Pons (tissue), 1 donor: ENCODE data around the gene AGMAT.

Source experiments
- DNase-seq: peaks from one replicate; pipeline ENCODE4 v3.0.0-alpha.2; 2016; ENCODE audit warnings: low spot score

The AGMAT gene, protein sequence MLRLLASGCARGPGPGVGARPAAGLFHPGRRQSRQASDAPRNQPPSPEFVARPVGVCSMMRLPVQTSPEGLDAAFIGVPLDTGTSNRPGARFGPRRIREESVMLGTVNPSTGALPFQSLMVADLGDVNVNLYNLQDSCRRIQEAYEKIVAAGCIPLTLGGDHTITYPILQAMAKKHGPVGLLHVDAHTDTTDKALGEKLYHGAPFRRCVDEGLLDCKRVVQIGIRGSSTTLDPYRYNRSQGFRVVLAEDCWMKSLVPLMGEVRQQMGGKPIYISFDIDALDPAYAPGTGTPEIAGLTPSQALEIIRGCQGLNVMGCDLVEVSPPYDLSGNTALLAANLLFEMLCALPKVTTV

DNA sequence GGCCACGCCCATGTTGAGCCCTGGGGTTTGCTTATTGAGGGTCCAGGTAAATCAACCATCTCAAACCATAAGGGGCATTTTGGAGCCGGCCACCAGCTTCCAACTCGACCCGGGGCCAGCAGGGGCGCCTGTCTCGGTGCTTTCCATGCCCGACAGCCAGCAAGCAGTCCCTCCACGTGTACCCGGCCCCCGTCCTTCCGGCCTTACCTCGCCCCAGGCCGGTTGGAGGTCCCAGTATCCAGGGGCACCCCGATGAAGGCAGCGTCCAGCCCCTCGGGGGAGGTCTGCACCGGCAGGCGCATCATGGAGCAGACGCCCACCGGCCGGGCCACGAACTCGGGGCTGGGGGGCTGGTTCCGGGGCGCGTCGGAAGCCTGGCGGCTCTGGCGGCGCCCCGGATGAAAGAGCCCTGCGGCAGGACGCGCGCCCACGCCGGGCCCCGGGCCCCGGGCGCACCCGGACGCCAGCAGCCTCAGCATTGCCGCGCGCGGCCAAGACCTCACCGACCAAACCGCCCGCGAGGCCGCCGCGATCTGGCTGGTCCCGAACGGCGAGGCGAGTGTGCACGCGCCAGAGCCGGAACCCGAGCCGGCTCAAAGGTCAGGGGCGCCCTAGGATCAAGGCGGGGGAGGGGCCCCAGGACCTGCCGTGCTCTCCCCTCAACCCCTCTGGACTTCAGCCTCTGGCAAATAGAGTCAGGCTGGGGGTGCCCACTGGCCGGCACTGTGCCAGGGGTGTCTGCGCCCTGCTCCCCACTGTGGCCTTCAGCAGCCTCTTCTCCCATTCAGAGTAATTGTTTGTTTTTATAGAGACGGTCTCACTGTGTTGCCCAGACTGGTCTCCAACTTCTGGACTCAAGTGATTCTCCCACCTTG is at the start of gene AGMAT:
Gene AGMAT, minus strand, starts transcription at position 563 of the 875 bp plus-strand sequence. Its CDS starts 84 bp downstream, at position 479.
- DNase-seq, result no peak

DNA sequence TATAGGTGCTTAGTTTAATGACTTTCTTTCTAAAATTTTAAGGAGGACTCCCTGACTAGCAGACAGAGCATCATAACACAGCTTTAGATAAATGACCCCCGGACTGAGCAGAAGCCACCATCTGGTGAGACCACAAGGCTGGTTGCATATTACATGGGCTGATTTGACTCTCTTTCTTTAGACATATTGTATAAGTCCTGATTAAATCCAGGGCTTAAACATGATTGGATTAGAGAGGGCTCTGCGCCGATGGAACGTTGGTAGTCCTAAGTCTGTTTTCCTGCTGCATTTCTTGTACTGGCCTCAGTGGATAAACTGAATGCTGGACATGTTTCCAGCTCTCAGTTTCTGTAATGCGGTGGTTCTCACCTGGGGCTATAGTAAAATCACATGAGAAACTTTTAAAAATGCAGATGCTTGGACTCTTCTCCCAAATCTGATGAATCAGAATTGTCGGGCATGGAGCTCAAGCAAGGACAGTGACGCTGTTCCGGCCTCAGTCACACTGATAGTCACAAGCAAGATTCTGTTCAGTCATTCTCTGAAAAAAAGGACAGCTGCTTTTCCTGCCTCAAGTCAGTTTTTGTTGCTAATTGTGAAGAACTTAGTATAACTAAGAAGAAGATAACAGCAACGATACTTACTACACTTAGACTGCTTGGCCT is 49.0 kb upstream of the AGMAT start:
- no peak for DNase-seq

DNA sequence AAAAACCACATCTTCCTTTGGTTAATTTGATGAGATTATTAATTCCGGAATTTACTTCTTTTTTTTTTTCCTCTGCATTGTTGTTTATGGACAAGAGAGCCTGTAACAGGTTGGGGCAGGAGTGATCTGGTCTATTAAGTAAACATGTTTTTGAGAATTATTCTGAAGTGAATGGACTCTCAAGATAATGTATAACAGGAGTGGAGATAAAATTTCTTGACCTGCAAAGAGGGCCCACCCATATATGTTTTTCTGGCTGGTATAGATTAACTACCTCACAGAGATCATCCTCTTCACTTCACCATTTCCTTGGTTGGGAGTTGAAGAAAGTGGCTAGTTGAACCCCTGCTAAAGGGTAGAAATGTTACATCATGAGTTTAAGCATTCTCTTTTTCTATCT is 43.2 kb upstream of the AGMAT start:
- DNase-seq, result no peak

DNA sequence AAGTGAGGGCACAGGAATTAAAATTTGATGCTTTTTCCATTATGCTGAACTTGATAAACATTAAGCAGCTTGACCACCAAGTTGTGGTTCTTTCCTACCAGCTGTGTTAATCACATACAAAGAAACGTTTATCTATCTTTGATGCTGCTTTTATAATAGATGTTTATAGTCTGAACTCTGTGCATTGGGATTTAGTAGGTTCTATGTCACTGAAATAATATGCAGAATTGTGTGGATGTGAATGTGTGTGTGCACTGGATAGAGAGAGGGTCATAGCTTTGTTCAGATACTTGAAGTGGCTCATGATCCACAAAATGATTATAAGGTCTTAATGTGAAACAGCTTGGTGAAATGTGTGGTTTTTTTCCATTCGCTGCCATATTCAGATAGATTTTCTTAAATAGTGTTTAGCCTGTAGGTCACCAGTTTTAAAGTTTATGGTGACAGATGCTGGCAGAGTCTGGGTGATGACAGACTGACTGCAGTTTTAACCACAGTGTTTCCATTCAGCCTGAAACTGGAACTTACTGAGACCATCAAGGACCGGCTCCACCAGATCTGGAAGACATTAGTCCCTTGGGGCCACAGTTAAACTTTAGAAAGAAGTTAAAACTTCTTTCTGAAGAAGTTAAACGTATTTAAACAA is 42.6 kb upstream of the AGMAT start:
- peak; percentile 56 for DNase-seq

DNA sequence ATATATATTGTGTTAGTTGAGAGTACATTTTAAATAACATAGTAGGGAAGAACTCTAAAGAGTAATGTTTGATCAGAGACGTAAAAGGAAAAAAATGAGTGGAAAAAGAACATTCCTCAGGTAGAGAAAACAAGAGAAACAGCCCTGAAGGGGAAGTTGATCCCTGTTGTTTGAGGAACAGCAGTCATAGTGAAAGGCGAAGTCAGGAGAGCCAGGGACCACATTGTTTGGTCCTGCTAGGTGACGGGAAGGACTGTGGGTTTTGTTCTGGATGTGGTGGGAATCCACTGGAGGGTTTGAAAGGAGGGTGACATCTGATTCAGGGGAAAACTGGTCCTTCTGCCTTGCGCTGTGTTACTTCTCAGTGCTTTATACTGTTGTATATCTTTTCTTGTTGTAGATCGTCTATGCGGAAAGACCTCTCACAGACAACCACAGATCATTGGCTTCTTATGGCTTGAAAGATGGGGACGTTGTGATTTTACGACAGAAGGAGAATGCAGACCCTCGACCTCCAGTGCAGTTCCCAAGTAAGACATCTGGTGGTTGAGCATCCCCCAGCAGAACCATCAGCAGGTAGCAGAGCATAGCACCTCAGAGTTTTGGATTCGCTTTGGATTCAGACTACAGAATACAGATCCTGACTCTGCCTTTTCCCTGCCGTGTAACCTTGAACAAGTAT is 41.6 kb upstream of the AGMAT start:
- DNase-seq, result peak; percentile 53

DNA sequence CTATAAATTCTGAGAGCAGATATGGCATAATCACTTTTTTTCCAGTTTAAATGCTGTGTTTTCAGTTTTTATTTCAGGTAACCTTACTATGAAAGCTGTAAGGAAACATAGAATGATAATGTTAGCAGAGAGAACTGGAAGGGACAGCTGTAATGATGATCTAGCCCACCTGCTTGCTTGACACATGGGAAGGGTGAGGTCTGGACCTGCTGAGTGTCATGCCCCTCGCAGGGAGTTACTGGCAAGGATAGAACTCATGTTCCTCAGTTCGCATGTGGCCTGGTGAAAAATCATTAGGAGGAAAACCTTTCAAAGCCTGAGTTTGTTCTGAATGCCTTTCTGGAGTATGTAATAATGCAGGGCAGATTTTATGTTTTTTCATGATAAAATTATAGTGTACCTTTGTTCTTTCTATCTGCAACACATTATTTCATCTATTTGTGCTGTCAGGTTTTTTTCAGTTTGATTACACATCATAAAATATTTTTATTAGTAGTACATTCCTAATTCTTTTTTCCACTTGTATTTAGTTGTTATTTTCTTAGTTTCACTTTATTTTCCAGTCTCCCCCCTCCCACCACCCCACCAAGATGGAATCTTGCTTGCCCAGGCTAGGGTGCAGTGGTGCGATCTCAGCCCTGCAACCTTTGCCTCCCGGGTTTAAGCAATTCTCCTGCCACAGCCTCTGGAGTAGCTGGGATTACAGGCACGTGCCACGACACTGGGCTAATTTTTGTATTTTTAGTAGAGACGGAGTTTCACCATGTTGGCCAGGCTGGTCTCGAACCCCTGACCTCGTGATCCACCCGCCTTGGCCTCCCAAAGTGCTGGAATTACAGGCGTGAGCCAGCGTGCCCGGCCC is 40.4 kb upstream of the AGMAT start:
- DNase-seq, result no peak

DNA sequence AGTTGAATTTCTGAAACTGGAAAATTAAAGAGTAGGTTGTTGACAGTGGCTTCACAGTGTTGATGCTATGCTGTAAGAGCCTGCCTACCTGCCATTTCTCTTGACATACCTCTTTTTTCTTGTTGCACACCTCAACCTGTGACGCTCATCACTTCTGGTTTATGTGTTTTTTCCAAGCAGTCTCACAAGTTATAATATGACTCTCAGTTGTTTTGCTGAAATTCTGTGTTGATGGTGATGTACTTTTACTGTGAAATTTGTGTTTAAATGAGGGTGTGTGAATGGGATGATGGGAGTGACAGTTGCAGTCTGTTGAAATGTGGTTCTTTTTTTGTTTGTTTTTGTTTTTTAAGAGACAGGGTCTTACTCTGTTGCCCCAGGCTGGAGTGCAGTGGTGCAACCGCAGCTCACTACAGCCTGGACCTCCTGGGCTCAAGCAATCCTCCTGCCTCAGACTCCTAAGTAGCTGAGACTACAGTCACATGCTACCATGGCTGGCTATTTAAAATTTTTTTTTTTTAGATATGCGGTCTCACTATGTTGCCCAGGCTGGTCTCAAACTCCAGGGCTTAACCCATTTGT is 39.4 kb upstream of the AGMAT start:
- DNase-seq, result no peak

DNA sequence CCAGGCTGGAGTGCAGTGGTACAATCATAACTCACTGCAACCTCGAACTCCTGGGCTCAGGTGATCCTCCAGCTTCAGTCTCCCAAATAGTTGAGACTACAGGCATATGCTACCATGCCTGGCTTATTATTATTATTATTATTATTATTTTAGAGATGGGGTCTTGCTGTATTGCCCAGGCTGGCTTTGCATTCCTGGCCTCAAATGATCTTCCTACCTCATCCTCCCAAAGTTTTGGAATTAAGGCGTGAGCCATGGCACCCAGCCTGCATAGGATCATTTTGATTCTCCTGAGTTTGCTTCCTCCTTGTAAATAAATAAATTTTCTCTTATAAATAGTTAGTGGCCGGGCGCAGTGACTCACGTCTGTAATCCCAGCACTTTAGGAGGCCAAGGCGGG is 38.6 kb upstream of the AGMAT start:
- no peak for DNase-seq

DNA sequence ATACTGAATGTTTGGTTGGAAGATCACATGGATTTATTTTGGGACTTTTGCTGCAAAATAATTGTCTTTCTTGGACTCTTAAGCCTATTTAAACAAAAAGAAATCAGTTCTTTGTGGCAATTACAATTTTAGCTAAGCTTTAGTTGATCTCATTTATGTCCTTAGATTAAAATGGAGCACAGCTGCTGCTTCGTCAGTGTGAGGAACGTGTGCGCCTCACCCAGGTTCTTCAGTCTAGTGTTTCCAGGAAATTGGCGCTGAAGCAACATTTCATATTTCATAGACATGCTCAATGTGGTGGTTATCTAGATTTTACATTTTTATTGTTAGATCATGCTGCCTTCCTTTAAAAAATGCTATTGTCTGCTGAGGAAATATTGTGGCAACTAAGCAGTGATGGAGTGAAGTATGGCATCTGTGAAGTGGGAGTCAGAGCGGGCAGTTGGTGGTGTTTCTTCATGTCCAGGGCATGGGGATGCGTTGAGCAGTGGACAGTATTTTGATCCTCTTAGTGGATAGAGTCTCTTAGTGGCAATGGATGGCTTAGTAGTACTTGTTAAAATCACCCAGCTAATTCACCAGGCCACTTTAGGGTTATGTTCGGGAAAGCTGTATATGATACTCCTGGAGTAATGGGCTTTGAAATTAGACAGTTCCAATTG is 38.0 kb upstream of the AGMAT start:
- DNase-seq, result no peak

DNA sequence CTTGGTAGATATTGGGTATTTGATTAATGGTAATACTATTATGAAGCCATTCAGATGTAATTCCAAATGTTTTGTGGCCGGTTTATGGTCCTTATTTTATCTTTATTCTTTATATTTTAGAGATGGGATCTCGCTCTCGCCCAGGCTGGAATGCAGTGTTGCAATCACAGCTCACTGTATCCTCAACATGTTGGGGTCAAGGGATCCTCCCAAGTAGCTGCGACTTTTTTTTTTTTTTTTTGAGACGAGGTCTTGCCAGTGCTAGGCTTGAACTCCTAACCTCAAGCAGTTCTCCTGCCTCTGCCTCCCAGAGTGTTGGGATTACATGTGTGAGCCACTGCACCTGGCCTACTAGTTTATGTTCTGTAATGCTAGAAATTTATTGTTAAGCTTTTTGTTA is 37.1 kb upstream of the AGMAT start:
- no peak for DNase-seq

DNA sequence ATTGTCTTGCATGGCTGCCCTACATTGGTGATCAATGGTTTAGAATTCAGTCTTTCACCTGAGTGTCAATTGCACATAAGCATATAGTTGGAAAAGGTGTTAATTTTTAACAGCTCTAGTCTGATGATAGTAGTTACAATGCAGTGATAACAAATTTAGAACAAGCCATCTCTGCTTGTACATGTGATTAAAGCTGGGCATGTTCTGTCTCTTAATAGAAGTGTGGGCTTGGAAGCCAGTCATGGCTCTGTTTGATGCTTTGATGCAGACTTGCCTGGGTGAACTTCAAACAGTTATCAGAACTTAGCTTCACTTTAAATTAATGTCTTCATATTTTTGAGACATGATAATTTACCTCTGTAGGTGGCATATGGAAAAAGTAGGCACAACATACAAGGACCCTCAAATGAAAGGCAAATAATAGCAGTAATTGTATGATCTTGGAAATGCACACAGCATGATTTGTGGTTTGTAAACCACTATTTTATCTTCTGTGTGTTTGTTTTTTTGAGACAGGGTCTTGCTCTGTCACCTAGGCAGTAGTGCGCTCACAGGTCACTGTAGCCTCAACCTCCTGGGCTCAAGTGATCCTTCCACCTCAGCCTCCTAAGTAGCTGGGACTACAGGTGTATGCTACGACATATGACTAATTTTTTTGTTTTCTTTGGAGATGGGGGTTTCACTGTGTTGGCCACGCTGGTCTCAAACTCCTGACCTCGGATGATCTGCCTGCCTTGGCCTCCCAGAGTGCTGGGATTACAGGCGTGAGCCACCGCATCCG is 36.2 kb upstream of the AGMAT start:
- DNase-seq, result no peak

DNA sequence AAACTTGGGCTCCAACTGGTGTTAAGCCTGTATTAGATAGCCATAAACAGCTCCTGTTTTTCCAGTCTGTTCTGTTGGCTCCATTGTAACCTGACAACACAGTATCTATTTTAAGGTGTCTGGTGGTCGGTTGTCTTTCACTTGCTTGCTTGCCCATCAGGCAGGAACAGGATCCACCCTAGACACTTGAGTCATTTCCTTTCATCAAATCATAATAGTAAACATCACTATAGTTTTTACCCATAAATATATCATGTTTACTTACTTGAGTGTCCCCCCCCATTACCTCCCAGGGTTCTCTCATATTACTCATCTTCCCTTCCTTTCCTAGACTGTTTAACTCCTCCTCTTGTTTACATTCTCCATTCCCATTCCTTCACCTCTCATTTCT is 35.3 kb upstream of the AGMAT start:
- no peak for DNase-seq

DNA sequence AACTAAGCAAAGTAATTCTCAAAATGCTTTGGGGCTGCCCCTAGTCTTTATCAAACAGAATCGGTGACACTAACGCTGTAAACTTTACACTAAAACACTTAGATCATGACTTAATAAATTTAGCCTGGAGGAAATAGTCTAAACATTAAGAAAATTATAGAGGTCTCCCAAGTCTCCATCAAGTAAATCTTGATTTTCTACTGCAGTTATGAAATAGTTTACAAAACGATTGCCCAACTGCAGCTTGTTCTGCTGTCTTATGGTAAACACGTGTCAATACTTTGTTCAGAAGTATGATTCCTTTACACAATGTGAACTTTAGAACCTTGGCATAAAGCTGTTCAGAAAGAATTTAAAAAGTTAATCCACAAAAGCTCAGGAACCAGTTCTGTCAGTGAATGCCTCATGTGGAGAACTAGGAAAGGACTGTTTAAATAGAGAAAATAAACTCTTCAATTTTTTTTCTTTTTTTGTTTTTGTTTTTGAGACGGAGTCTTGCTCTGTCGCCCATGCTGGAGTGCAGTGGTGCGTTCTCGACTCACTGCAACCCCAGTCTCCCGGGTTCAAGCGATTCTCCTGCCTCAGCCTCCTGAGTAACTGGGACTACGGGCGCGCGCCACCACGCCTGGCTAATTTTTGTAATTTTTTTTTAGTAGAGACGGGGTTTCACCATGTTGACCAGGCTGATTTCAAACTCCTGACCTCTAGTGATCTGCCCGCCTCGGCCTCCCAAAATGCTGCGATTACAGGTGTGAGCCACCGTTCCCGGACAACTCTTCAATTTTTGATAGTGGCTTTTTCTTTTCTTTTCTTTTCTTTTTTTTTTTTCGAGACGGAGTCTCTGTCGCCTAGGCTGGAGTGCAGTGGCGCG is 34.0 kb upstream of the AGMAT start:
- no peak for DNase-seq

DNA sequence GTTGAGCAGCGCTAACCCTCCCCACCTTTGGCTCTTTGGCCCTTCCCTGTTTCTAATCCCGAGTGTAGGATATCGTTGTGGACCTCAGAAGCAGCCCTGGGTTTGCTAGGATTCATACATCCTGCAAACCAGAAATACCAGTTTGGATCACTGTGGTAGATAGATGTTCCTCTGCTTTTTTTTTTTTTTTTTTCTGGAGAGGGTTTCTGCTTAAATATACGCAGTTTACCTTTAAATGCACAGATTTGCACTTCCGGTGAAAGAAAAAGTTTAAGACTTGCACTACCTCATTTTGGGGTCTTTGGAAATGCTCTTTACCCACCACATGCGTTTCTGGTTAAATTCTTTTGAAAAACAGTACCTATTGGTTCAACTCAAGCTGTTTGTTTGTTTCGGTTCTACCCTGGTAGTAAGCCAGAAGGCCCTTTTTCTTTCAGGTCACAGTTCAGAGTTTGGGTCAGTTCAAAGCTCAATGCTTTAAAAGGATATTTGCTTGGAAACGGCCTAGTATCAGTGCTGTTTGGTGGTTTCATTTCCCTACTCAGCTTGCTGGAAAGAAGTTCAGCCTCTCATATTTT is 33.3 kb upstream of the AGMAT start:
- peak; percentile 61 for DNase-seq

DNA sequence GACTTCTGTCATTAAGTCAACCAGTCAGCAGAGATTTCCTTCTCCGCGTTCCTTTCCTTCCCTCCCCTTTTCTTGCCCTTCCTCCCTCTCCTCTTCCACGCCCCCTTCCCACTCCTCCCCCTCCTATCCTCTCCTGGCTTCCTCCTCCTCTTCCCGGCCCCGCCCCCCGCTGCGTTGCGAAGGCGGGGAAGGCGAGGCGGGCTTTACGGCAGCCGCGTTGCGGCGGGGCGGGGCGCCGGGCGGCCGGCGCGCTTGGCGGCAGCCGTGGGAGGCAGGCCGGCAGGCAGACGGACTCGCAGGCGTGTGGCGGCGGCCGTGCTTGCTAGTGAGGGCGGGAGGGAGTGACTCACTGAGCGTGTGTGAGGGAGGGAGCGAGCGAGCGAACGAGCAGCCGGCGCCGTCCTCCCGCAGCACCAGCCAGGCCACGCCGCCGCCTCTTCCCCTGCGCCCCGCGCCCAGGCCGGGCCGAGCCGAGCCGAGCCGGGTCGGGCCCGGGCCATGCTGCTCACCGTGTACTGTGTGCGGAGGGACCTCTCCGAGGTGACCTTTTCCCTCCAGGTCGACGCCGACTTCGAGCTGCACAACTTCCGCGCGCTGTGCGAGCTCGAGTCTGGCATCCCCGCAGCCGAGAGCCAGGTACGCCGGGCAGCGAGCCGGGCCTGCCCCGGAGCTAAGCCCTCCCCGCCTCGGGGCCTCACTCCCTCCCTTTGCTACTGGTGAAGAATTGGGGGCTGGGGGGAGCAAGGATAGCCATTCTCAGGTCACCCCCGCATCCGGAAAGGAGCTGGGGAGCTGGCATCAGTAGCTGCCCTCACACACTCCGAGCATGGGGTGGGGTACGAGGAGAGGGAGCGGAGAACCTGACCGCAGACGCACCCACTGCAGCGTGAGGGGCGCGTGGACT is 32.6 kb upstream of the AGMAT start, which contains the start of gene DDI2:
Gene DDI2, plus strand, starts transcription at position 286 of the 904 bp plus-strand sequence. Its CDS starts 213 bp downstream, at position 499.
- DNase-seq, result peak; percentile 98
